Left lobe of liver (tissue), 2 donors: ENCODE results near the gene CLEC1B. TPM values are rescaled to one million over a fixed set of nuclear protein-coding genes. Genes with fewer than 3 reads are reported as not detected.
"Not testable (repeated sequence)": the region's sequence is repeated elsewhere in the genome, so short reads cannot be mapped to it uniquely, and the experiment has no call there.

Source experiments
- ATAC-seq: fragments of 200-7000 bp; cut with Tn5 transposase; one replicate; pipeline ENCODE4 v1.9.1; 2020; ENCODE audit warnings: mild to moderate bottlenecking, moderate library complexity
- DNase-seq: peaks from one replicate; pipeline ENCODE4 v3.0.0-alpha.2; 2020; ENCODE audit warnings: low spot score
- total RNA-seq: library from RNA; stranded (reverse); gene quantifications from one replicate; pipeline ENCODE4 v1.2.1, GENCODE V29; 2021
- donor health status: DM: no; HTN: no; CAD: no; lungs with moderate emphysema.
- donor health status: DM: no; HTN: yes; CAD: no.

The CLEC1B gene
- total RNA-seq, result 10.7 TPM

GRCh38 chr12:9999016-9999415, at the start of gene CLEC1B:
Gene CLEC1B (minus strand): TSS chr12:9999121. CDS start chr12:9999100, 21 bp downstream.
- ATAC-seq (peak; percentile 49), DNase-seq (no peak)

GRCh38 chr12:10048526-10048925, 49.6 kb upstream of the CLEC1B start:
- no peak for DNase-seq
- ATAC-seq, result no peak

- ATAC-seq (no peak), DNase-seq (no peak)
Measured at GRCh38 chr12:10042167-10042566, 43.2 kb upstream of the CLEC1B start.

DNA sequence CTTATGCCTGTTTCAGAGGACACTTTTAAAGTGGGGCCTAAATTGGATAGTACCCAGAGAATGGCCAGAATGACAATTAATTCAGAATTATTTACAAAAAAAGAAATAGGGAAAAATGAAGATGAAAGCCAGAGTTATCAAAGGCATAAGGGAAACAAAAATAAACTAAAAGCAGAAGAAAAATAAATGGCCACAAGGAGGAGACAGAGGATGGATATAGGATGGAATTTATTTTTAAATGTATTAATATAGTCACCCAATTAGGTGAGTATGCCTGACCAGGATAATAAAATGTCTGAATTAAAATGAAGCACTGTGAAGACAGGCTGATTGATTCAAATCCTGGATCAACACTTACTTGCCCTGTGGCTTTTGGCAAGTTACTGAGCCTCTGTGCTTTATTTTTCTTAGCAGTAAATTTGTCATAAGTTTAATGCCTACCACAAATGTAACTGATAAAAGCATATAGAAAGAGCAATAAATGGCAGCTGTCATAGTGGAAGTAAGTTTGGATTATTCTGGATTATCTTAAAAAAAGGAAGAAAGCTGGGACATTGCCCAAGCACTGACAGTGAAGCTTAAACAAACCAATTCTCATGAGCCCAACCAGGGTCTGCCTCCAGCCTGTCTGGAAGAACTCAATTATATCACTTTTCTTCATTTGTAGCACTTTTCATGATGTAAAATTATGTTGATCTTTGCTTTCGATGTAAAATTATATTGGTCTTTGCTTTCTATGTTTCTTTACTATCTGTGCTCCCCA, 35.0 kb upstream of the CLEC1B start:
- ATAC-seq, result peak; percentile 47

DNA sequence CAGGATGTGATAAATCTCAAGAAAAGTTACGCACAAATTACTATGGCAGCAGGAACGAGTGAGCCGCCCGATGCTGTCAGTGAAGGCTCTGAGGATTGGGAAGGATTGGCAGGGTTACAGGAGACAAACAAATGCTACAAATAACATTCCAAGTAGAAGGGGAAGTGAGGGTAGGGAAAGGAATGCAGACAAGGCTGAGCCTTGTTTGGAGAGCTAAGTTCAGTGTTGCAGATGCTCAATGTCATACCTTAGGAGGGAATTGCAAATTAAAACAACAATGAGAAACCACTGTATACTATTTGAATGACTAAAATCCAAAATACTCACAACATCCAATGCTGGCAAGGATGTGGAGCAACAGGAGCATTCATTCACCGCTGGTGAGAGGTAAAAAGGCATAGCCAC, 32.9 kb upstream of the CLEC1B start:
- ATAC-seq, result no peak
- no peak for DNase-seq

More for the DNA sequence above, 35.0 kb upstream of the CLEC1B start:
- DNase-seq, result no peak

- no peak for ATAC-seq
- no peak for DNase-seq
Measured at GRCh38 chr12:10031321-10031720, 32.4 kb upstream of the CLEC1B start.

GRCh38 chr12:10030446-10030845, 31.5 kb upstream of the CLEC1B start, which contains the start of gene CLEC9A:
Gene CLEC9A (plus strand): TSS chr12:10030682. CDS start chr12:10052688, 22,006 bp downstream.
- DNase-seq (no peak), ATAC-seq (no peak)

- ATAC-seq, result no peak
- no peak for DNase-seq
Measured at GRCh38 chr12:10027721-10028120, 28.8 kb upstream of the CLEC1B start.

DNA sequence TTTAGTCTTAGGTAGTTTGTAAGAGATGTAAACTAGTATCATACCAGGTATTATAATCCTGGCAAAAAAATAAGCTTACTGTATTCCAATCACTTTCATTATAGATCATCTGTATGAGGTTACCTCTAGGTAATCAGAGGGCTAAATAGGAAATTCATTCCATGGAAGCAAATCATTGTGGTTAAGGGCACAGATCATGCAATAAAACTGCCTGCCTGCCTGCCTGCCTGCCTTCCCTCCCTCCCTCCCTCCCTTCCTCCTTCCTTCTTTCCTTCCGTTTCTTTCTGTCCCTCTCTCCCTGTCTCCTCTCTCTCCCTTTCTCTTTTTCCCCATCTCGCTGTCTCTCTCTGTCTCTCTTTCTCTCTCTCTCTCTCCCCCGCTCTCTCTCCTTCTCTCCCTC, 28.4 kb upstream of the CLEC1B start:
- DNase-seq, result no peak
- no peak for ATAC-seq

GRCh38 chr12:10026666-10027065, 27.7 kb upstream of the CLEC1B start:
- not testable (repeated sequence) for DNase-seq, ATAC-seq

DNA sequence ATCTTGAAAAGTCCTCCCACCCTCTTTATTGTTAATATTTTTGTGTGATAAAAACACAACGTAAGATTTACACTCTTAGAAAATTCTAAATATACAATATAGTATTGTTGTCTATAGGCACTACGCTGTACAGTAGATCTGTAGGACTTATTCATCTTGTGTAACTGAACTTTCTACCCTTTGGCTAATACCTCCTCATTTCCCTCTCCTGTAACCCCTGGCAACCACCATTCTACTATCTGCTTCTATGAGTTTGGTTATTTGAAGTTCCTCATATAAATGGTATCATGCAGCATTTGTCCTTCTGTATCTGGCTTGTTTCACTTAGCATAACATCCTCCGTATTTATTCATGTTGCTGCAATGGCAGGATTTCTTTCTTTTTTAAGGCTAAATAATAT, 26.3 kb upstream of the CLEC1B start:
- DNase-seq (no peak), ATAC-seq (no peak)

DNA sequence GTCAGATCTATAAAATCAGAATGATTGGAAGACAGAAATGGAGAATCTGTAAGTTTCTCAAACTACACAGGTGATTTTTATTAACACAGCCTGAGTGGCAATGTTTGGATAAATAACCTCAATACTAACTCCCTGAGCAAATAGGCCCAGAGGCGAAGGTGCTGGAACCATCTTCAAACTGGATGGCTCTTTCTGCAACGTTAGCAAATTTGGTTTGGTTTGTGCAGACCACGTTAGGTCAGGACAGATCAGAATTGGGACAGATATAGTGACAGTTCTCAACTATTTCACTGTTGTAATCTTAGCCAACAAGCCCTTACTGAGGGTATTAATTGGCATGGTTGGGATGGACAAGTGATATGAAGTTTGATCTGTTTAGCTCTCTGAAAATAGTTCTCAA, 22.4 kb upstream of the CLEC1B start:
- ATAC-seq (no peak), DNase-seq (no peak)

- DNase-seq, result no peak
- no peak for ATAC-seq
Measured at GRCh38 chr12:10018386-10018785, 19.5 kb upstream of the CLEC1B start.

- DNase-seq (no peak), ATAC-seq (no peak)
Measured at GRCh38 chr12:10016881-10017280, 18.0 kb upstream of the CLEC1B start.

DNA sequence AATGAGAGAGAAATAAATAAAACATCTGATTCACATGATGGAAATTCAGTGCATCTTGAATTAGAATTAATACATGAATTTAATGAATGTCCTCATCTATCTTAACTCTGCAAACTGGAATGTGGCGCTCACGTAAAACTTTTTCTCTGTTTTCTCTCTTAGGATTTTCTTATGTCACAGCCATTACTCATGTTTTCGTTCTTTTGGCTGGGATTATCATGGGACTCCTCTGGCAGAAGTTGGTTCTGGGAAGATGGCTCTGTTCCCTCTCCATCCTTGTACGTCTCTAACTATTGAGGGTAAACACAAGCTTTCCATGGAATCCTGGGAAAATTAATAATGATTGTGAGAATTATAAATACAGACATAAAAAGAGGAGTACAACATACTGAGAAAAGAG, 16.5 kb upstream of the CLEC1B start:
- DNase-seq (no peak), ATAC-seq (no peak)

GRCh38 chr12:10012630-10013330, 13.9 kb upstream of the CLEC1B start:
- ATAC-seq (no peak), DNase-seq (no peak)

DNA sequence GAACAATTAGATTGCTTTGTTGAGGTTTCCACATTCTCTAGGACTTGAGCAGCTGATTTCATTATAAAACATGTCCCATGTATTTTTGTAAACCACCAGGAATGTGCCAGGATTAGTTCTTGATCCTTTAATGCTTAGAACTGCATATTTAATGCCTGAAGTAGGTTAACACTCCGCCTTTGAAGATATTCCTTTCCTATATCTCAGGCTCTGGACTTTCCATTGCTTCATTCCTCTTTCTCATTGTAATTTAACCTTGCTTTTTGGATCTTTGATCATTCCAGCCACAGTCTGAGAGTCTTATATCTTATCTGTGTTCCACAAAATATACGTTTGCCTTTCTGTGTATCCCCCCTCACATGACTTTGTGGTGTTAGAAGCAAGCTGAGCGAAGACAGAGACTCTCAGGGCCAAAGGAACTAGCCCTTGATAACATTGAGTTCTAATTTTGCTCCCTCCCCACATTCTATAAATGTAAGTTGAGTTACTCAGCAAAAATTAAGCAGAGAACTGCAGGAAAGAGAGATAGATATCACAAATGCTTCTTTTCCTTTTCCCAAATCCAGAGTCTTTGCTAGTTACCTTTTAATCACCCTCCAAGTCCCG, 2.4 kb upstream of the CLEC1B start:
- no peak for DNase-seq
- peak; percentile 43 for ATAC-seq

DNA sequence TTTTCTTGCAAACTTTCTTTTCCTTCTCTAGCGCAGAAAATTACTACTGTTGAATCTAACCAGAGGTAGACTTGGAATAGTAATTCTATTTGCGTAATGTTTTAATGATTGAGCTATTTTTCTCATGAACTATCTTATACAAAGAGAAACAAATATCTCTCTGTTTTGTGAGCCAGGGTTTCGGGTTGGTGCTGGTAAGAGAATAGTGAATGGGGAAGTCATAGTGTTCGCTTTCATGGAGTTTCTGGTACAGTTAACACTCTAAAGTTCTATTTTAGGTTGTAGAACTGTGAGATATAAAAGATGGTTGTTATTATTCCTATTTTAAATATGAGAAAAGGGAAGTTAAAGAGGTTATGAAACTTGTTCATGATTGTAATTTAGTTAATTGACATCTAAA, 6.6 kb downstream of the CLEC1B start:
- no peak for ATAC-seq
- DNase-seq, result no peak

DNA sequence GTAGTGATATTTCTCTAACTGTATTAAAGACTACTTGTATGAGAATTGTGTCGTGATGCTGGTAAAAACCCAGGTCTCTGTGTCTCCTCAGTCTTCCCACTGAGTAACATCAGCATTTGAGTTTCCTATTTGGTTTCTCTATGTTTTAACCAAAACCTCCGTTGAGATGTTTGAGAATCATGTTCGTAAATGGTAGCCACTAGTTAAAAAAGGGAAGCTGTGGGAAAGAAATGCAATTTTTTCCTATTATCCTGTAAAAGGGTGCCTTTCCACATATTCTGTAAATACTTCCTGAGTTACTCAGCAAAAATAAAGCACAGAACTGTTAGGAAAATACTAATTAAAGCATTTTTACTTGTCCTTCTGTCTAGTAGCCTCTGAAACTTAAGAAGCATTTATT, 7.0 kb downstream of the CLEC1B start:
- no peak for DNase-seq
- no peak for ATAC-seq

GRCh38 chr12:9980126-9980525, 18.8 kb downstream of the CLEC1B start:
- DNase-seq (no peak), ATAC-seq (no peak)

- DNase-seq (no peak), ATAC-seq (no peak)
Measured at GRCh38 chr12:9977916-9978315, 21.0 kb downstream of the CLEC1B start.

DNA sequence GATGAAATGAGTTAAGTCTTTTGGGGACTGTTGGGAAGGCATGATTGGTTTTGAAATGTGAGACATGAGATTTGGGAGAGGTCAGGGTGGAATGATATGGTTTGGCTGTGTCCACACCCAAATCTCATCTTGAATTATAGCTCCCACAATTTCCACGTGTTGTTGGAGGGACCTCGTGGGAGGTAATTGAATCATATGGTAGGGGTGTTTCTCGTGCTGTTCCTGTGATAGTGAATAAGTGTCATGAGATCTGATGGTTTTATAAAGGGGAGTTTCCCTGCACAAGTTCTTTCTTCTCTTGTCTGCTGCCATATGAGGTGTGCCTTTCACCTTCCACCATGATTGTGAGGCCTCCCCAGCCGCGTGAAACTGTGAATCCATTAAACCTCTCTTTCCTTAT, 22.3 kb downstream of the CLEC1B start:
- not testable (repeated sequence) for ATAC-seq, DNase-seq
